Epidermal melanocyte (primary cell): ENCODE results near the gene RAPGEF1.
A peak's percentile ranks its signal among the peaks of the same experiment; 100 is the strongest.

Experiments used
- DNase-seq: peaks from one replicate; pipeline ENCODE4 v3.0.0; 2011; ENCODE audit warnings: low spot score; ENCODE audit not compliant: insufficient read length

Gene RAPGEF1

DNA sequence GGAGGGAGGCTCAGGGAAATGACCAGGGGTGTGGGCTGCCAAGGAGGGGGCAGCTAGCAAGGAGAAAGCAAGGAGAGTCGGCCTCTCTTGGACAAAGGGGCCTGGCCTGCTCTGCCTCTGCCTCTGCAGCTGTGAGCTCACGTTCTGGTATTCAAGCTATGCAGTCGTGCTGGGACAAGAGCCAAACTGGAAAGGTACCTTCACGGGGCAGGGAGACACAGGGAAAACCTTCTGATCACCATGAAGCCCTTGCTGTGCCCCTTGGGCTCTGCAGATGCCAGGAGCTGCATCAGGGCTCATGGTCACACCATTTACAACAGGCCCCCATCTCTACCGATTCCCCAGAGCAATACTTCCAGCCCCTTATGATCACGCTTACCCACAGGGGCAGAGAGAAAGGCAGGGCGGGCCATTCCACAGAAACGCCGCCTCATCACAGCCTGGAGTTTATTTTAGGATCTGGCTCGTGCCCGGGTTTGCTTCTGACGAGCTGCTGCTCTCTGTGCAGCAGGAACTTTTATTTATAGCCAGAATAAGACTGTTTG is 131.3 kb downstream of the RAPGEF1 start:
- peak; percentile 90 for DNase-seq

DNA sequence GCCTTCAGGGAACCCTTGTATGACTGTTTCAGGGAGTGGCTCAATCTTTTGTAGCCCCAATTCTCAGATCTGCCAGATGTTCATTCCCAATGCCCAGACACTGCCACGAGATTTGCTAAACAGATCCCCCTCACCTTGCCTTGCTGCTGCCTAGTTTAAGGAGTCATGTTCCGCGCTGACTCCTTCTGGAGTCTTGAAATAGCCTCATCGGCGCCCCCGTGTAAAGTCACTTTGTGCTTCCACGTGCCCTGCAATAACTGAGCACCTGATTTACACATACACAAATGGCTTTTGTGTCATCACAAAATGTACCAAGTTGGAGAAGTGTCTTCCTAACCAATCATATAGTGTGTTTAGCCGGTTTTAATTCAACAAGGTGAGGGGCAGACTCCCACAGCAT is 132.3 kb downstream of the RAPGEF1 start:
- no peak for DNase-seq

DNA sequence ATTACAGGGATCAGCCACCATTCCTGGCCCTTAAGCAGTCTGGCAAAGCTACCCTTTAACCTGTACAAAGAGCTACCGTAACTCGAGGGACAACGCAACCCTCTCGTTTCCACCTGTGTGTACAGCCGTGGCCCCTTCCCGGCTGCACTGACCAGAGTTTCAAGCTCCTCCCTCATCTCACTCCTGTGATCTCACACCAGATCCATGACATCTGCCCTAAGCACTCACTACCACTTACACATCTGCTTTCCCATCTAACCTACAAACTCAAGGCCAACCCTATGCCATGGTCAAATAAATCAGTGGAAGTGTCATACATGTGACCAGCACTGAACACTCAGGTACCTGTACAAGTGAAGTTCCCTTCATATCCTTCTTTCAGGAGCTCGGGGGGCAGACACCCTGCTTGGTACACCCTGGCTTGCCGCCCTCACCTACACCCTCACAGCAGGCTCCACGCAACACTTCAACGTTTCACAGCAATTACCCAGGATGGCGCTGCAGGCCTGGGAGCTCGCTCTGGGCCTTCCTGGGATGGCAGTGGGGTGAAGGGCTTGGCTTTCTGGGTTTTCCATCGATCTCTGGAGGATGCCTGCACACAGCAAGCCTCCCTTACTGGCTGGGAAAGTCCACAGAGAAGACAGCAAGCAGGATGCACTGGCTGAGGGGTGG is 132.8 kb downstream of the RAPGEF1 start:
- no peak for DNase-seq

DNA sequence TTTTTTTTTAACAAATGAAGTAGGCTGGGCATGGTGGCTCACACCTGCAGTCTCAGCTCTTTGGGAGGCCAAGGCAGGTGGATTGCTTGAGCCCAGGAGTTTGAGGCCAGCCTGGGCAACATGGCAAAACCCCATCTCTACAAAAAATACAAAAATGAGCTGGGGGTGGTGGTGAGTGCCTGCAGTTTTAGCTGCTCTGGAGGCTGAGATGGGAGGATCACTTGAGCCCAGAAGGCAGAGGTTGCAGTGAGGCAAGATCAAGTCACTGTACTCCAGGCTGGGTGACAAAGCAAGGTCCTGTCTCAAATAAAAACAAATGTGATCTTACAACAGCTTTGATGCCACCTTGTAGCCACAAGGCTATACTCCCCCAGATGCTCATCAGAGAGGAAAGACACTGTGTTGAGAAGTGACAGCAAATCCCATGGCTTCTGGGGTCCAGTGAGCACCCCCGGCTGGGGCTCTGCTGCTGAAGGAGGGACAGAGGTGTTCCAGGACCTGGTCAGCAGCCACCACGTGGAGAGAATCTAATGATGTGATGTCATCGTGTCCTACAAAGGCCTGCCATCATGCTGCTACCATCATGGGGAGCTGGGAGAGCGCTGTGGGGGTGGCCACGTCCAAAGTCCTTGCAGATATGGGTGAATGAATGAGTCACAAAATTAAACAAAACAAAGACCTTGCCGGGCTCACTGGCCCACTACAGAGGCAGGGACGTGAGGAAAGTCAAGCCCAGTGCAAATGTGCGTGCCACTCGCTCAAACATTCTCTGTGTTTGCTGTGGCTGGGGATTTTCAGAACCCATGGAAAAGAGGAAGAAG is 133.9 kb downstream of the RAPGEF1 start:
- no peak for DNase-seq

DNA sequence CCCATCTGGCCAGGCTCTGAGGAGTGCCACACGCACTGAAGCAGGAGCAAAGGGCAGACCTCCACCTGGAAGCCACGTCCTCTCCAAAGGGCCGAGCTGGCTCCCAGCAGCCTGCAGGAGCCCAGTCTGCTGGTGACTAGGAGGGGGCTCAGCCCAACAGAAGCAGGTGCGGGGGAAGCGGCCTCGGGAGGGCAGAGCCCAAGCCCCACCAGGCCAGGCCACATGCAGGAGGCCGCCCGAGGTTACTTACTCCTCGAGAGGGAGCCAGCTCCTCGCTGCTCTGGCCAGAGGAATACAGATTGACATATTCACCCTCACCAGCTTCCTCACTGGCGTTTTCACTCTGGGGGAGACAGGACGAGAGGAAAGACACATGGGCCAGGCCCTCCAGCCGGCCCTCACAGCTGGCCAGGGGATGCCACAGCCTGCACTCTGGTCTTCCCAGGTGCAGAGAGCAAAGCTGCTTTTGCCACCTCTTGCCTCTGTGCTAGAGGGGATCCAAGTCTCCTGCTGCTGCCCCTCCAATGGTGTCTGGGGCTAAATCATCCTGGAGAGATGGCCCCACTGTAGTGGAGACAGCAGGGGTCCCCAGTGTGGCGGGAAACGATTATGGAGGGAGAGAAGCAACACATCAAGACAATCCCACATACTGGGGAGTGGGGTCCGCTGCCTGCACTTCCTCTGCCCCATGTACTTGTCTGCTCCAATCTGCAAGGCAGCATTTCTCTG is 136.0 kb downstream of the RAPGEF1 start:
- no peak for DNase-seq

DNA sequence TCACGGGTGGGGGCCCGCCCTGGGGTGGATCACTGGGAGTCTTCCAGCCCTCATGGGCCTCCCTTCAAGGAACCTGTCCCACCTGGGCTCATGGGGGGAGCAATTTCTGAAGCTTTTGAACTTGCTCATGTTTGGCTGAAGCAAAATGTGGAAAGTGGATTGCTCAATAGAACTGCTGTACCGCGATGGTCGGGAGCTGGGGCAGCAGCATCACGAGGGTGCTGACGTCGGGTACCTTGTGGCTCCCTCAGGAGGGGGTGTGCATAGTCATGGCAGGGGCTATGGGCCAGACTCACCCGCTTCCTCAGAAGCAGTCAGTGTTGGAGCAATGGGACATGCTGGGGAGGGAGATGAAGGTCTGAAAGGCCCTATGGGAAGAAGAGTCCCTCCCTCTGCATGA is 136.7 kb downstream of the RAPGEF1 start:
- no peak for DNase-seq

DNA sequence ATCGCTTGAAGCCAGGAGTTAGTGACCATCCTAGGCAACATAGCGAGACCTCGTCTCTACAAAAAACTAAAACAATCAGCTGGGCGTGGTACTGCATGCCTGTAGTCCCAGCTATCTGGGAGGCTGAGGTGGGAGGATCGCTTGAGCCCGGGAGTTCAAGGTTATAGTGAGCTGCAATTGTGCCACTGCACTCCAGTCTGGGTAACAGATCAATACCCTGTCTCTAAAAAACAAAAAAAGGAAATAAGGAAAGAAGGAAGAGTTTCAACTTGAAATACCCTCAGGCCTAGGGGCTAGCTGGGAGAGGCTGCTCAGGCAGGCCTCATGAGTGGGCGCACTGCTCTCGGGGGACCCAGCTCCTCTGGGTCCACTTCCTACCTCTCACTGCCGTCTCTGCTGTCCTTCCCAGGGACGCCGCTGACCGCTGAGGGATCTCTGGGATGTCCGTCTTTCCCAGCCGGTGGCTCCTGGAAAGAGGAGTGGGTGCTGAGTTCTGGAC is 138.1 kb downstream of the RAPGEF1 start:
- DNase-seq: no peak

DNA sequence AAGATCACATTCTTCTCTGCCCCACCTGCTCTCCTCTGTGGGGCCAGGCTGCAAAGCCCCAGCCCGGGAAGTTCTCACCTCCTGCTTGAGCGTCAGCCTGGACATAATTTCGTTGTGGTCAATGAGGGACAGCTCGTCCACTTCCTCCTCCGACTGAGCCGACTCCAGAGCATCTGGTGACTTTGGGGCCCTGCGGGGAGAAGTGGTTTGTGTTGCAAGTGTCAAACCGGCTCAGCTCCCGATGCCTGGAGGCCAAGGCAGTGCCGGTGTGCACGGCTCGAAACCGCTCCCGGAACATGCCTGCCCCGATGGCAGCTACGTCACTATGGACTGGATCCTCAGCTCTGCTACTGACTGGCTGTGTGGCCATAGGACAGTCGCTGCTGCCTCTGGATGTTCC is 141.8 kb downstream of the RAPGEF1 start:
- DNase-seq: no peak

DNA sequence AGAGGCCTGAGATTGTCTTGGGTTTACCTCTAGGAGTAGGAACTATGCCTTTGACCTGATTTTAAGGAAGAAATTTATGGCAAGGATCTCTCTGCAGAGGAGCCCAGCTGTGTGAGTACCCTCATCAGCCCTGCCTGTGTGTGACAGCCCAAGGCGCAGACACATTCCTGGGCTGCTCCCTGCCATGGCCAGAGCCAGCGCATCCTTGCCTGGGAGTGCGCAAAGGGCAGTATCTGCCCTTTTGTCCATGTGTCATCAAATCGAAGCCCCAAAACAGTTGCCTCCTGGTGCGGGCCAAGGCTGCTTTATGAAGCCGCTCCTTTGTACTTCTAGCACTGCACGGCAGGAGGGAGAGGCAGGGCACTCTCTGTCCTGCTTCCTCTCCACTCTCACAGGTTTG is 142.6 kb downstream of the RAPGEF1 start:
- no peak for DNase-seq

DNA sequence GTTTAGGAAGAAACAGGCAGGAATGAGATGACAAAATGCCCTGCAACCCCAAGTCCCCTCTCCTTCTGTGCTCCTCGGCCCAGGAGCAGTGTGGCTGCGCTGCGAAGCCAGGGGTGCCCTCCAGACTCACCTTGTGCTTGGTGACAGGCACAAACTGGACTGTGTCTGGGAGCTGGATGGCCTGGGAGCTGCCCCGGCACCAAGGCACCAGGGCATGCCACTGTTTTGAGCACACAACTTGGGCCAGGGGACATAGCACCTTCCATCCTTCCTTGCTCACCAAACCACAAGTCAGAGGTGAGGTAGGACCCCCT is 143.5 kb downstream of the RAPGEF1 start:
- DNase-seq: no peak

DNA sequence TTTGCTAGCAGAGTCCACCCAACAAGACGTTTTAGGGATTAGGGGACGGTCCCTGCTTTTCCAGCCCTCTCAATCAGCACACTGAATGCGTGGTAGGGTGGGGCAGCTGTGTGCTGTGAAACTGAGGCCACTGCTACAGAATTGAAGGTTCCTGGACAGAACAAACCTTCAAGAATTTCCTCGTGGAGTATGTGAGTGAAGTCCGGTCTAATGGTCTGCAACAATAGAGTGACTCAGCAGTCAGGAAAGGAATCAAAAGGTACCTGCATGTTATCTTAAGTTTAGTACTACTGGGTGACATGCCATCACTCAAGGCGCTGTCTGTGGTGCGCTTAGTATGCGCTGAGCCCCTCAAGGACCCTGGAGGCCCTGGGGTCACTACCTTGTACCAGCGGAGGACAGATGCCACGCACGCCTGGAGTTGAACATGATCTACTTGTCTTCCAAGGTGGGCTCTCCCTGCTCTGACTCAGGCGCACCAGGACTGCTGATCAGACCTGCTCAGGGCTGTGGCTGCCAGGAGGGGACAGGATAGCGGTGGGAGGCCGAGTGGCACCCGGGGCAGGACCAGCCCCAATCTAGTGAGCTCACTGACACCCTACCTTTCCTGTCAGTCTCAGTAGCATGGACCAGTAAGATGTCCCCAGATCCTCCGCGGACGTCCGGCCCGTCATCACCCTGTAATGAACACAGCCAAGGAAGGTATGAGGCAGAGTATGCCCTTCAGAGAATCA is 144.0 kb downstream of the RAPGEF1 start:
- no peak for DNase-seq

DNA sequence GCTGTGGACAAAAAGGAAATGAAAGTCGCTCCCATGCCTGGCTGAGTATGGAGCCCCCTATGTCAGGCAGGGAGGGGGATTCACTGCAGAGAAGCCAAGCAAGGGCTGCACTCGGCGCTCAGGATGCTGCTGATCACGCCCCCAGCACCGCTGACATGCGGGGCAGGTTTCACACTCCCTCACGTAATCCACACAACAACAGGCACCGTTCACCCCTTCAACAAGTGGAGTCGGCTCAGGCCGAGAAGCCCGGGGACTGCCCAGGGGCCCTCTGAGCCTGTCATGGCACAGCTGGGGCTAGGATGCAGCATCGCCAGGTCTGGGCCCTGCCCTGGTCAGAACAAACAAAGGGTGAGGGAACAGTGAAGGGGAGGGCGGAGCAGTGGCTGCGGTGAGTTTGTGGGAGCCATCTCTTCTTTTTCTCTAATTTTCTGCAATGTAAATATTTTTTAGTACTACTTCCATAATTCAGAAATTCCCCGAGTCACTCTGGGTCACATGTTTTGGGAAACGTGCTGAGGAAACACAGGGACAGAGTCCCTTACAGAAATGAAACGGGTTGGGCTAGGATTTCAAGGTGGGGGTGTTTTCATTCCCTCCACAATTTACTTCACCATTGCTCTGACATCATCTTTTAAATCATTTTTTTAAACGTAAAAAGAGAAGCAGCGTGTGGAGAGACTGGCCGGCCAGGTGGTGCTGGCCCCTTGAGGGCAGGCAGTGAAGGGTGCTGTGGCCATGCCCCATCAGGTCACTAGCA is 144.8 kb downstream of the RAPGEF1 start:
- no peak for DNase-seq

DNA sequence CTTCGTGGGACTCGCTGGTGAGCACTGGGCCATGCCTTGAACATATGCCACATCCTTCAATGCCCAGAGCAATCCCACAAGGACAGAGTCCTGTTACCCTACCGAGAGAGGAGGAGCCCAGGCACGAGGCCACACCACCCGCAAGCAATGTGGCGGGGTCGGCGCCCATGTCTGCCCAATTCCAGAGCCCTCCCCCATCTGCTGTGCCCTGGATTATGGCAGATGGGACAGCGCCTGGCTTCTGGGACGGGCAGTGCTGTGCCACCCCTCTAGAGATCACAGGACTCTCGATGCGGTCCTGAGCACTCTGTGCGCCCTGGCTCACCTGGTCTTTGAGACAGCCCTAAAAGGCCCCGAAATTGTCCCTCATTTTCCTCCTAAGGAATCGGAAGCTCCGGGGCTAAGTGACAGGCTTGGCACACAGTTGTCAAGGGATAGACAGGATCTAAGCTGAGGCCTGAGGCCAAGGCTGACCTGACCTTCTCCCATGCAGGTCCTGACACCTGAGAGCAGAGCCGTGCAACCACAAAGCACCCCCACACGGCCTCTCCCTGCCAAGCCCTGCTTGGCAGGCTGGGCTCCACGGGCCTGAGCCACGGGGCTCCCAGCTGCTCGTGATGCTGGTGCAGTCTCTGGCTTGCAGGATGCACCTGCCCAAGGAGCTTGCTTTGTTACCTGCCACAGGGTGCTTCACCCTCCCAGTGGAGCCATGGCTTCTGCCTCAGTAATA is 145.8 kb downstream of the RAPGEF1 start:
- no peak for DNase-seq

DNA sequence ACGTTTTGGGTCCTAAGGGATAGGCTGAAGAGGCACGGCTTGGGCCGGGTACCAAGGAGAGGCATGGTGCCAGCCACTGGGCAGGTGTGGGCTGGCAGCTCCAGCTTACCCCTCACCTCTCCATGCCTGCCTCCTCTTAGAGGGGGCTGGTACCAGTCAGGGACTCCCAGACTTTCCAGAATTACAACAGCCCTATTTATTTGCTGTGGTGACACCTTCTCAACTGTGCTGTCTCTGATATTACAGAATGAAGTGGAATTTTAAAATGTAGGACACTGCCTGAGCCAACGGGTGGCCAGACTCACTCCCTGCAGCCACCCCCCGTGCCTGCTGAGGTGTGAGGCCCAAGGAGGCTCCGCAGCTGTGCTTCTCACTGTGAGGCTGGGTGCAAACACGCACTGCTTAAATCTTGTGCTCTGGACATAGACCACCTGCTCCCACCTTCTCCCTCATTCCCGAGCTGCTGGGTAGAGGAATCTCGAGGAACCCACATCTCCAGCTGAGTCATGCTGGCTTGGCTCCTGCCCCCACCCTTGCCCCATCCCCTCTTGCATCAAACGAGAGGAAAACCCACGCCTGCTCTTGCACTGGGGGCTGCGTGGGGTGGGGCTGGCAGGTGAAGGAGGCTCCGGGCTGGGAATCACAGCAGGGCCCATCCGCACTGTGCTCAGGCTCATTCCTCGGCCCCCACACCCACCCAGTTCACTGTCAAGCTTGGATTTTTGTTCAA is 146.6 kb downstream of the RAPGEF1 start:
- DNase-seq: no peak

DNA sequence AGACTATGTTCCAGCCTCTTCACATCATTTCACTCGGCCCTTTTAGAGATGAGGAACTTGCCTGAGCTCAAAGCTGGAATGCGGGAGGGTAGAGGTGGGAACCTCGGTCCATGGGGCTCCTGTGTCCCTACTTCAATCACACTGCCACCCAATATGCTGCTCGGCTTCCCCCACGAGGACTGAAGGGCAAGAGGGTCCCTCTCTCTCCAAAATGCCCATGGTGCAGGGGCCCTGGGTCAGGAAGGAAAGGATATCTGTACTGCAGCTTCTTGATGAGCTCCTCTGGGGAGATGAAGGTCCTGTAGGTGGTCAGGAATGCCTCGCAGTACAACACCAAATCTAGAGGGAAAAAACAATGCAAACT is 148.0 kb downstream of the RAPGEF1 start:
- DNase-seq: no peak

DNA sequence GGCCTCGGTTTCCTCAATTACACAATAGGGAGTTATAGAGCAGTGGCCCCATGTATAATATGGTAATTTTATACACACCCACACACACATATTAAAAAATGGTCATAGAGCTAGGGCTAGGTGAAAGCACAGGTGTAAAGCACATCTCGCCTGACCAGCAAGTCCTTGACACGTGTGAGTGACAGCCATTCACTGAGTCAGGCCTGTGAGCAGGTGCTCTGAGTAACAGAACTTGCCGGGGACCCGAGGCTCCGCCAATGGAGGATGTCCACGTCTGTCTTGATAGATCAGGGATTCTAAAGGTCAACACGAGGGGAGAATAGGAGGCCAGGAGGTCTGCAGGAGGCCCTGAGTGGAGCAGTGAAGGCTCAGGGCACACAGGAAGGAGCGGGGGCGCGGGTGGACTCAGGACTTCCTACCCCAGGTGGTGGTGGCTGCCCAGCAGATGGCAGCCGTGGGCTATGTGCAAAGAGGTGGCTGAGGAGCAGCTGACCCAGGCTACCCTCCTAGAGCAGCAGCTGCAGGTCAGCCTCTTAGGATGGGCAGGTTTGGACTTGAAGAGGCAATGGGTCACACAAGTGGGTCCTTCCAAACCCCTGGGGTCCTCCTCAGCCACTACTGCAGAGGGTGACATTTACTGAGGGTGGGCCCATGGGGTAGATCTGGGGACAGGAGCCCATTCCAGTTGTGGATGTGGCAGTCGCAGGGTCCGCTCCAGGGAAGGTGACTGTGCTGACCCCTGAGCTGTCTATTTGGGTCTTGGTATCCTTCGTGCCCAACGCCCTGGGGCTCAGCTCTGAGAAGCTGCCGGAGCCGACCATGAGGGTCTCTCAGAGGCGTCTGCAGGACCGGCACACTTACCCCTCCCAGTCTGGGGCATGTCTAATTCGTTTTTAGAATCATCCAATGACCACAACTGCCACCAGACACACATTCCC is 148.7 kb downstream of the RAPGEF1 start:
- peak; percentile 69 for DNase-seq

DNA sequence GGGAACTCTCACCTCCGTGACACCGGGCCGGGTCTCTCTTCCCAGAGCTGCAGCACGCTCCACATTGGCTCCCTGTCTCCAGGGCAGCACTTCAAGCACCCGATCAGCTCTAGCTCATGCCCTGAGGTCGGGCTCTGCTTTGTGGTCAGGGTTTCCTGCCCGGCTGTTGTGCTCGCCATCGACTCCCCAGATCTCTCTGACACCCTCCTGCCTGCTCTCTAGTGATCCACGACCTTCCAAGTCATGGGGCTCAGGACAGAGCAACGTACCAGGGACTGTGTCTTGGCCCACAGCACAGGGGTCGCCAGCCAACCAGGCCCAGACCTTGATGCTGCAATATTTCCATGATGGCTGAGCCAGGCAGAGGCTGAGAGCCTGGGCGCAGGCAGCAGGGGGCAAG is 149.4 kb downstream of the RAPGEF1 start:
- no peak for DNase-seq

DNA sequence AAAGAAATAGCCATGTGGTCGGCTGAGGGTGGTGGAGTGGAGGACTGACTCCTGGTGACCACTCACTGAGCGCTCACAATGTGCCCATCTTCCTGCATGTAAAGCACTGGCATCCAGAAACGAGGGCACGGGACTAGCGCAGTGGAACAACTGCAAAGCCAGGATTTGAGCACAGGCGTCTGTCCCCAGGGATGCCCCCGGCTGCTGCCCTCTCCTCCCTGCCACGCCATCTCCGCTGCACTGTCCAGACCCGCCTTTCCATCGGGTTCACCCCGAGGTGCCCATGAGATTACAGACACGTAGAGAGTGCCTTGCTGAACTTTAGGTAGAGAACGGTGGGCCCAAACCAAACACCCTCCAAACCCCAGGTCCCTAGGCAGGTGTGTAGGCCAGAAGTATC is 149.9 kb downstream of the RAPGEF1 start:
- no peak for DNase-seq
